Measurements from ENCODE around the gene PRR5.
"Not testable (repeated sequence)": the region's sequence is repeated elsewhere in the genome, so short reads cannot be mapped to it uniquely, and the experiment has no call there.

PRR5 gene

GRCh38 chr22:44676066-44676440 lies 26.0 kb upstream of the PRR5 start:
- not testable (repeated sequence) for DNase-seq

- no peak for DNase-seq
These were observed 25.3 kb upstream of the PRR5 start for GRCh38 chr22:44676441-44677352.

DNA sequence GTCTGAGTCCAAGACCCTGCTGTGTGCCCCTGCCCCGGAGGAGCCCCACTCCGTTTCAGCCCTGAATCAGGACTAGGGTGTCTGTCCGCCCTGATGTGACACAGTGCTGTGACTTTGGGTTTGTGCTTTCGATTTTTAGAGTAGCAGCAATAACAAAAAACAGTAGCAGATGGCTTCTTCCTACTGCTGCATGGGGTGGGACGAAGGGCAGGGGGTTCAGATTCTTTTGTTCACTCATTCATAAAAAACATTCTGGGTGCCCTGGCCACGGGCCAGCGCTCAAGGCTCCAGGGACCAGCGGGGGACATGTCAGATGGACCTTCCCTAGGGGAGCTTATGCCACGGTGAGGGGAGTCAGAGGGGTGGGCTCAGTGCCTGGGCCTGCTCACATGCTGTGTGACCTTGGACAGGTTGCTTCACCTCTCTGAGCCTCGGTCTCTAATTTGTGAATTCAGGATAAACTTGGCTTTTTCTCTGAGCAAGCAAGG lies 24.6 kb upstream of the PRR5 start:
- no peak for DNase-seq

DNA sequence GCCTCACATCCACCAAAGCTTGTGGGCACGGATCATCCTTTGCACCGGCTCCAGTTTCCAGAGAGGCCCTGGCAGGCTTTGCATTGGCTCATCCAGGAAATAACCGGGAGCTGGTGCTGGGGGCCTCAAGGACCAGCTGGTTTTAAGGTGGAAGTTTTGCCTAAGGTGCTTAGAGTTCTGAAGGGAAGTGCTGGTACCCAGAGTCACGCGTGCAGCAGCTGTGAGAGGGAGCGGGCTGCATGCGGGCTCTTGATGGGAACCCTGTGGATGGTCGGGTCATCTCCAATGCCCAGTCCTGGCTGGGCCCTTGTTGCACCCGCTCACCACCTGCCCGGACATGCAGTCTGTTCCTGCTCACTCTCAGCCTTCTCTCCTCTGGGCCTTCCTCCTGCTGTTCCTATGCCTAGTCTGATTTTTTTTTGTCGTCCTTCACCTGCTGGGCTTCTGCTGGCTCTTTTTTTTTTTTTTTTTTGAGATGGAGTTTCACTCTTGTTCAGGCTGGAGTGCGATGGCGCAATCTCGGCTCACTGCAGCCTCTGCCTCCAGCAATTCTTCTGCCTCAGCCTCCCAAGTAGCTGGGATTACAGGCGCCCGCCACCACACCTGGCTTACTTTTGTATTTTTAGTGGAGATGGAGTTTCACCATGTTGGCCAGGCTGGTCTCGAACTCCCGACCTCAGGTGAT lies 24.0 kb upstream of the PRR5 start:
- DNase-seq: no peak

DNA sequence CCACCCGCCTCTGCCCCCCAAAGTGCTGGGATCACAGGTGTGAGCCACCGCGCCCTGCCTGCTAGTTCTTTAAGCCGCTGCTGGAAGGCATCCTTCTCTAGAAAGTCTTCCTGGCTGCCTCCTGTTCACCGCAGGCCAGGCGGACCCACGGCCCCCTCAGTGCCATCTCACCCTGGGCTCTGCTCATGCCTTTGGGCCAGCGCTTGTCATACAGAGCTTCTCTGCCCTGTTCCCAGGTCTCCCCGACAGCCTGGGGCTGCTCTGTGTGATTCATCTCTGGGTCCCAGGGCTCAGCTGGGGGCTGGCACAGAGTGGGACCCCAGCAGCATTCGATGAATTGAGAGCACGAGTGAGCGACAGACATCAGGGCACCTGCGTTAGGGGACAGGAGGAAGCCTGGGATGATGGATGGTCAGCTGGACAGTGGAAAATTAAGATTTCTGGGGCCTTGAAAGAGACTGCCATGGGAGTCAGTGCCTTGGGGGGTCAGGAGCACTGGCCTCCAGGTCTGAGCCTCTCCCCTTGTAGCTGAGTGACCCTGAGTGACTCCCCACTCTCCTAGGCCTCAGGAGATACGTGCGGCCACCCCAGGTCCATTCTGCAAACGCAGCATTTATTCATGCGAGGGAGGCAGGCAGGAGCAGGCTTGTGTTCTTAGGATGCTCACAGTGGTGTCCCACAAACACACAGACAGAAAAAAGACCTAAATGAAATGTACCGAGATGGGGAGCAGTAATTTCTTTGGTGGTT lies 23.3 kb upstream of the PRR5 start:
- DNase-seq: no peak

GRCh38 chr22:44679306-44679647 lies 22.7 kb upstream of the PRR5 start:
- not testable (repeated sequence) for DNase-seq

- no peak for DNase-seq
These were observed 21.9 kb upstream of the PRR5 start for GRCh38 chr22:44680058-44680457.

- DNase-seq: no peak
These were observed 21.5 kb upstream of the PRR5 start for GRCh38 chr22:44680481-44680894.

GRCh38 chr22:44682556-44683168 lies 19.3 kb upstream of the PRR5 start:
- no peak for DNase-seq

GRCh38 chr22:44683237-44683636 lies 18.8 kb upstream of the PRR5 start:
- DNase-seq: no peak

DNA sequence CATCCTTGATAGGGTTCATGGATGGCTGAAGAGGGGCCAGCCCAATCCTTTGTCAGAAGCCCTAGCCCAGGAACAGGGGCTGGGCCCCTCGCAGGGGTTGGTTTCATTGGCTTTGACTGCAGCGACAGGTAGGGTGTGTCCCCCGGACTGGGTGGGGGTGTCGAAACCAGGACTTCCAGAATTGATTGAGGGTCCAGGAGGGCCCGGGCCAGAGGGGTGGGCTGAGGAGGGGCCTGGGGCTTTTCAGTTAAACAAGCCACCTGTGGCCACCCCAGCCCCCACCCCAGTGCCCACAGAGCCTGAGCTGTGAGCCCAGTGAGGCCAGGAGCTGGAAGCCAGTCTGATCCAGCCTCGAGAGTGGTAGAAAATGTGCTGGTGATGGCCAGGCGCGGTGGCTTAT lies 18.1 kb upstream of the PRR5 start:
- DNase-seq: no peak

- peak; percentile 98 to 99 for DNase-seq
These were observed 17.3 kb upstream of the PRR5 start for GRCh38 chr22:44684506-44685383.

GRCh38 chr22:44685384-44686056 lies 16.5 kb upstream of the PRR5 start:
- DNase-seq: peak; percentile 60 to 67

DNA sequence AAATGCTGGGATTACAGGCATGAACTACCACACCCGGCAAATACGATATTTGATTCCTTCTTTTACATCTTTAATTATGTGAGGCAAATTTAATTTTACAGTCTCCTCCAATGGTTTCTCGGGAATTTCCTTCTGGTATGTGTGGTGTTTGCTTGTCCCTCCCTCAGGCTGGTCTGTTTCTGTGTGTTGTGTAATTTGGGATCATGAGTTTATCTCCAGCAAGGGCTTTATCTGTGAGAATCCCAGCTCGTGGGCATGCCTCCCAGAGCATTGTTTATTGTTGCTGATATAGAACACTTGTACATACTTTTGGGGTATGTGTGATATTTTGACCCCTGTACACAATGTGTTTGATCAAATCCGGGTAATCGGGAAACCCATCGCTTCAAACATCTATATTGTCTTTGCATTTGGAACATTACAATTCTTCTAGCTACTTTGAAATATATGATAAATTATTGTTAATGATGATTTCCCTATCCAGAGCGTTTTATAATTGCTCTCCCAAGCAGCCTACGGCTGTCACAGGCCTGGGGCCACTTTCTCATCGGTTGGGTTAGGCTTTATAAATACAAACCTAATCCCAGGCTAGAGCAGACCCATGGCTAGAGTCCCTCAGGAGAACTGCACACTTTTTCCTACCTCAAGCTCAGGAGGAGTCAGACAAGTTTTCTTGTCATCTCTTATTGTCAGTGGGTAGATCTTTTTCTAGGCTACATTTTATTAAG lies 15.0 kb upstream of the PRR5 start:
- DNase-seq: no peak

- DNase-seq: no peak
These were observed 12.8 kb upstream of the PRR5 start for GRCh38 chr22:44689173-44689572.

GRCh38 chr22:44689915-44690524 lies 12.0 kb upstream of the PRR5 start:
- no peak for DNase-seq

DNA sequence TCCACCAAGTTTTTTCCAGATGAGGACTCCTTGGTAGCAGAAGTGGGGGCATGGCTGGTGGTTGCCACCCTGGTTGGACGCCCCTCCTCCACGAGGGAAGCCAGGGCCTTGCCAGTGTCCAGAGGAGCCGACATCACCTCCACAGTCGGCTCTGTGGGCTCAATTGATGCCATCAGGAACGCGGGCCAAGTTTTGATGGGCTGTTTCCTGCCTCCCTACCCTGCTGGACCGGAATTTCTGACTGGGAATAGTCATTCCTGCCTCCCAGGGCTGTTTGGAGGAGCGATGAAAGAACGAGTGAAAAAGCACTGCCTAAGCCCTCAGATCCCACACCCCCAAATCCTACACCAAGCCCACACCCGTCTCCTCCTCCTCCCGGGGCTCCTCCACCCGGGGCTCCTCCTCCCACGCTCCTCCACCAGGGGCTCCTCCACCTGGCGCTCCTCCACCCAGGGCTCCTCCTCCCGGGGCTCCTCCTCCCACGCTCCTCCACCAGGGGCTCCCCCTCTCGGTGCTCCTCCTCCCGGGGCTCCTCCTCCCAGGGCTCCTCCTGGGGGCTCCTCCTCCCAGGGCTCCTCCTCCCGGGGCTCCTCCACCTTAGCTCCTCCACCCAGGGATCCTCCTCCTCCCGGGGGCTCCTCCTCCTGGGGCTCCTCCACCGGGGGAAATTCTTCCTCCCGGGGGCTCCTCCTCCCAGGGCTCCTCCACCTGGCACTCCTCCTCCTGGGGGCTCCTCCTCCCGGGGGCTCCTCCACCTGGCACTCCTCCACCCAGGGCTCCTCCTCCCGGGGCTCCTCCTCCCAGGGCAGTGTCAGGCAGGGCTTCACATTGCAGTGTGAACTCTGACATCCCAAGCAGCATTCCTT lies 10.0 kb upstream of the PRR5 start:
- no peak for DNase-seq

- no peak for DNase-seq
These were observed 9.4 kb upstream of the PRR5 start for GRCh38 chr22:44692662-44693007.

DNA sequence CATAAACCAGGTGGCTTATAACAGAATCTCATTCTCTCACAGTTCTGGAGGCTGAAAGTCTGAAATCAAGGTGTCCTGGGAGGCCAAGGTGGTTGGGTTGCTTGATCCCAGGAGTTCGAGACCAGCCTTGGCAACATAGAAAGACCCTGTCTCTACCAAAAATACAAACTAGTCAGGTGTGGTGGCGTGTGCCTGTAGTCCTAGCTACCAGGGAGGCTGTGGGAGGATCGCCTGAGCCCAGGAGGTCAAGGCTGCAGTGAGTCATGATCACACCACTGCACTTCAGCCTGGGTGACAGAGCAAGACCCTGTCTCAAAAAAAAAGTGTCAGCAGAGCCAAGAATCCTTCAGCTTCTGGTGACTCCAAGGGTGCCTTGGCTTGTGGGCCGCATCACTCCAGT lies 8.9 kb upstream of the PRR5 start:
- peak in 1 of 2 donors; percentile 28 for DNase-seq

All from inflammatory macrophage (primary cell).